Superior temporal gyrus (tissue), 1 donor: ENCODE data around the gene DCST1.
A peak's percentile ranks its signal among the peaks of the same experiment; 100 is the strongest.

ENCODE experiments used
- DNase-seq: peaks from one replicate; pipeline ENCODE4 v3.0.0-alpha.2; 2016; ENCODE audit errors: extremely low spot score

DCST1 gene

GRCh38 chr1:155086128-155086741, 52.6 kb downstream of the DCST1 start:
- DNase-seq = peak; percentile 57

- no peak for DNase-seq
Measured at GRCh38 chr1:155086856-155087535, 53.4 kb downstream of the DCST1 start.

- DNase-seq = peak; percentile 88
Measured at GRCh38 chr1:155091071-155092051, 57.7 kb downstream of the DCST1 start.

GRCh38 chr1:155092131-155092530, 58.5 kb downstream of the DCST1 start:
- no peak for DNase-seq

GRCh38 chr1:155092641-155093040, 59.0 kb downstream of the DCST1 start:
- no peak for DNase-seq

GRCh38 chr1:155093911-155094621, 60.4 kb downstream of the DCST1 start:
- DNase-seq = peak; percentile 80

- no peak for DNase-seq
Measured at GRCh38 chr1:155094622-155094948, 61.0 kb downstream of the DCST1 start.

GRCh38 chr1:155099331-155099730, 65.7 kb downstream of the DCST1 start:
- no peak for DNase-seq
